HepG2 (cell line): ENCODE data around the gene AKAP8. TPM values are rescaled to one million over a fixed set of nuclear protein-coding genes. Genes with fewer than 3 reads are reported as not detected.

Source experiments
- GABPA ChIP-seq, 2 experiments: IDR thresholded peaks; 2 replicates each; pipeline ENCODE4 v1.6.1; 2011 to 2016; ENCODE audit warnings: low read depth in 2 of 2, low read length in 1 of 2, missing biosample characterization in 1 of 2, missing genetic modification characterization in 1 of 2
- MATR3 ChIP-seq: sonication (generic); formaldehyde crosslinking; IDR thresholded peaks from 2 replicates; pipeline ENCODE4 v1.4.0; 2020; ENCODE audit warnings: missing genetic modification reagents
- RFX5 ChIP-seq: IDR thresholded peaks from 2 replicates; pipeline ENCODE4 v1.6.1; 2011; ENCODE audit warnings: low read depth, low read length, improper control_type of control experiment
- SRSF1 ChIP-seq: fragments of 200-400 bp; formaldehyde crosslinking; optimal IDR thresholded peaks from 2 replicates; pipeline ENCODE3; 2017; ENCODE audit warnings: mild to moderate bottlenecking, low read depth, low read length, moderate library complexity
- TBP ChIP-seq: sonication (generic); formaldehyde crosslinking; IDR thresholded peaks from 2 replicates; pipeline ENCODE4 v1.5.0; 2020; ENCODE audit warnings: missing genetic modification reagents
- ZNF24 ChIP-seq: fragments of 450-650 bp; IDR thresholded peaks from 2 replicates; pipeline ENCODE4 v1.6.1; 2017; ENCODE audit warnings: antibody characterized with exemption, mild to moderate bottlenecking
- ZNF574 ChIP-seq: sonication (generic); formaldehyde crosslinking; IDR thresholded peaks from 2 replicates; pipeline ENCODE4 v1.4.0; 2020; ENCODE audit warnings: missing genetic modification reagents
- polyA plus RNA-seq, 8 experiments: library from polyadenylated mRNA; depleted of rRNA in 3 of 8; stranded (reverse) in 7 of 8; unstranded in 1 of 8; fragments of >200 nt; fragmentation: Illumina TruSeq in 4 of 8; extraction: Trizol in 4 of 8; gene quantifications; 2 replicates each; pipeline versions ENCODE4 v1.2.1 to v1.2.3, GENCODE V29; 2011 to 2016; ENCODE audit warnings: low read depth in 4 of 8, missing spikeins in 1 of 8, mixed read lengths in 1 of 8; ENCODE audit not compliant: insufficient read depth in 1 of 8
- total RNA-seq, 5 experiments: library from RNA; depleted of rRNA; stranded (reverse); fragments of >200 nt; fragmentation: Illumina TruSeq; extraction: Trizol; gene quantifications; 2 replicates each; pipeline ENCODE4 v1.2.3, GENCODE V29; 2016; ENCODE audit warnings: low read depth in 1 of 5
- TF ChIP-seq, protein P1 (sequence below): sonication (generic); formaldehyde crosslinking; IDR thresholded peaks from 2 replicates; pipeline ENCODE4 v1.5.0; 2020; ENCODE audit warnings: mild to moderate bottlenecking, missing genetic modification reagents, borderline replicate concordance

Gene AKAP8
- total and polyA plus RNA-seq, 2 of the 13 experiments (the other 11 are each of a cell fraction or from before 2014, with no cell fraction given) = 15.9 to 22.1 TPM

GRCh38 chr19:15401397-15401710 lies 21.8 kb upstream of the AKAP8 start (continued):
- TF ChIP-seq, protein P1, sequence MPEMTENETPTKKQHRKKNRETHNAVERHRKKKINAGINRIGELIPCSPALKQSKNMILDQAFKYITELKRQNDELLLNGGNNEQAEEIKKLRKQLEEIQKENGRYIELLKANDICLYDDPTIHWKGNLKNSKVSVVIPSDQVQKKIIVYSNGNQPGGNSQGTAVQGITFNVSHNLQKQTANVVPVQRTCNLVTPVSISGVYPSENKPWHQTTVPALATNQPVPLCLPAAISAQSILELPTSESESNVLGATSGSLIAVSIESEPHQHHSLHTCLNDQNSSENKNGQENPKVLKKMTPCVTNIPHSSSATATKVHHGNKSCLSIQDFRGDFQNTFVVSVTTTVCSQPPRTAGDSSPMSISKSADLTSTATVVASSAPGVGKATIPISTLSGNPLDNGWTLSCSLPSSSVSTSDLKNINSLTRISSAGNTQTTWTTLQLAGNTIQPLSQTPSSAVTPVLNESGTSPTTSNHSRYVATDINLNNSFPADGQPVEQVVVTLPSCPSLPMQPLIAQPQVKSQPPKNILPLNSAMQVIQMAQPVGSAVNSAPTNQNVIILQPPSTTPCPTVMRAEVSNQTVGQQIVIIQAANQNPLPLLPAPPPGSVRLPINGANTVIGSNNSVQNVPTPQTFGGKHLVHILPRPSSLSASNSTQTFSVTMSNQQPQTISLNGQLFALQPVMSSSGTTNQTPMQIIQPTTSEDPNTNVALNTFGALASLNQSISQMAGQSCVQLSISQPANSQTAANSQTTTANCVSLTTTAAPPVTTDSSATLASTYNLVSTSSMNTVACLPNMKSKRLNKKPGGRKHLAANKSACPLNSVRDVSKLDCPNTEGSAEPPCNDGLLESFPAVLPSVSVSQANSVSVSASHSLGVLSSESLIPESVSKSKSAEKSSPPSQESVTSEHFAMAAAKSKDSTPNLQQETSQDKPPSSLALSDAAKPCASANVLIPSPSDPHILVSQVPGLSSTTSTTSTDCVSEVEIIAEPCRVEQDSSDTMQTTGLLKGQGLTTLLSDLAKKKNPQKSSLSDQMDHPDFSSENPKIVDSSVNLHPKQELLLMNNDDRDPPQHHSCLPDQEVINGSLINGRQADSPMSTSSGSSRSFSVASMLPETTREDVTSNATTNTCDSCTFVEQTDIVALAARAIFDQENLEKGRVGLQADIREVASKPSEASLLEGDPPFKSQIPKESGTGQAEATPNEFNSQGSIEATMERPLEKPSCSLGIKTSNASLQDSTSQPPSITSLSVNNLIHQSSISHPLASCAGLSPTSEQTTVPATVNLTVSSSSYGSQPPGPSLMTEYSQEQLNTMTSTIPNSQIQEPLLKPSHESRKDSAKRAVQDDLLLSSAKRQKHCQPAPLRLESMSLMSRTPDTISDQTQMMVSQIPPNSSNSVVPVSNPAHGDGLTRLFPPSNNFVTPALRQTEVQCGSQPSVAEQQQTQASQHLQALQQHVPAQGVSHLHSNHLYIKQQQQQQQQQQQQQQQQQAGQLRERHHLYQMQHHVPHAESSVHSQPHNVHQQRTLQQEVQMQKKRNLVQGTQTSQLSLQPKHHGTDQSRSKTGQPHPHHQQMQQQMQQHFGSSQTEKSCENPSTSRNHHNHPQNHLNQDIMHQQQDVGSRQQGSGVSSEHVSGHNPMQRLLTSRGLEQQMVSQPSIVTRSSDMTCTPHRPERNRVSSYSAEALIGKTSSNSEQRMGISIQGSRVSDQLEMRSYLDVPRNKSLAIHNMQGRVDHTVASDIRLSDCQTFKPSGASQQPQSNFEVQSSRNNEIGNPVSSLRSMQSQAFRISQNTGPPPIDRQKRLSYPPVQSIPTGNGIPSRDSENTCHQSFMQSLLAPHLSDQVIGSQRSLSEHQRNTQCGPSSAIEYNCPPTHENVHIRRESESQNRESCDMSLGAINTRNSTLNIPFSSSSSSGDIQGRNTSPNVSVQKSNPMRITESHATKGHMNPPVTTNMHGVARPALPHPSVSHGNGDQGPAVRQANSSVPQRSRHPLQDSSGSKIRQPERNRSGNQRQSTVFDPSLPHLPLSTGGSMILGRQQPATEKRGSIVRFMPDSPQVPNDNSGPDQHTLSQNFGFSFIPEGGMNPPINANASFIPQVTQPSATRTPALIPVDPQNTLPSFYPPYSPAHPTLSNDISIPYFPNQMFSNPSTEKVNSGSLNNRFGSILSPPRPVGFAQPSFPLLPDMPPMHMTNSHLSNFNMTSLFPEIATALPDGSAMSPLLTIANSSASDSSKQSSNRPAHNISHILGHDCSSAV = no peak
- TF ChIP-seq GABPA (IDR thresholded peaks at IDR 0.05; ENCODE audit: low read depth, low read length) (no peak), GABPA (CRISPR knock-in tag; IDR thresholded peaks at IDR 0.05; ENCODE audit: low read depth) (no peak), ZNF574 (CRISPR knock-in tag) (no peak), MATR3 (CRISPR knock-in tag) (no peak), ZNF24 (no peak), SRSF1 (no peak), RFX5 (no peak), TBP (no peak)
